Testis (tissue), 5 donors: ENCODE results near the gene C6orf163. TPM values are rescaled to one million over a fixed set of nuclear protein-coding genes. Genes with fewer than 3 reads are reported as not detected.
"Not testable (repeated sequence)": the region's sequence is repeated elsewhere in the genome, so short reads cannot be mapped to it uniquely, and the experiment has no call there.

ENCODE experiments used
- DNase-seq: peaks from one replicate; pipeline ENCODE4 v3.0.0-alpha.2; 2019
- H3K27ac ChIP-seq, 2 donors: fragments of 200-600 bp; sonication (generic); one replicate each; pipeline ENCODE4 v1.5.1; 2019
- H3K27me3 ChIP-seq: fragments of 200-600 bp; sonication (generic); one replicate; pipeline ENCODE4 v1.5.1; 2019
- H3K36me3 ChIP-seq: fragments of 200-600 bp; sonication (generic); one replicate; pipeline ENCODE4 v1.5.1; 2017; ENCODE audit warnings: low read depth; ENCODE audit errors: missing control alignments
- H3K4me1 ChIP-seq: fragments of 200-600 bp; sonication (generic); one replicate; pipeline ENCODE4 v1.5.1; 2019
- H3K4me3 ChIP-seq, 2 donors: fragments of 200-600 bp; sonication (generic); one replicate each; pipeline ENCODE4 v1.5.1; 2017 to 2019
- H3K9me3 ChIP-seq: fragments of 200-600 bp; sonication (generic); one replicate; pipeline ENCODE4 v1.5.1; 2017
- CTCF ChIP-seq, 3 experiments: fragments of 450-650 bp in 2 of 3; fragments of 200-600 bp in 1 of 3; sonication (generic) in 1 of 3; IDR thresholded peaks; one replicate each; pipeline ENCODE4 v1.5.1; 2016 to 2019; ENCODE audit warnings: antibody characterized with exemption in 3 of 3, mild to moderate bottlenecking in 2 of 3, moderate library complexity in 1 of 3
- POLR2A ChIP-seq: fragments of 450-650 bp; IDR thresholded peaks from one replicate; pipeline ENCODE4 v1.6.1; 2017; ENCODE audit warnings: antibody characterized with exemption, mild to moderate bottlenecking, moderate library complexity
- WGBS, 2 donors: methylation state at CpG; one replicate each; pipeline ENCODE4 v1.1.5; 2018; 5-methylcytosine and 5-hydroxymethylcytosine counted together
- intact Hi-C: fragments of 100-400 bp; cut with DNase I; formaldehyde crosslinking; loops from one replicate; pipeline ENCODE4 v1.15.1; 2023; ENCODE audit warnings: low total_unique reads
- long read RNA-seq, 2 donors: transcript quantifications; one replicate each; lab custom pipeline, GENCODE V29; 2026
- polyA plus RNA-seq: library from polyadenylated mRNA; stranded (reverse); fragments of 350-450 nt; fragmentation: Illumina TruSeq; extraction: RNeasy Lipid Tissue Mini Kit (QIAGEN cat#74804); gene quantifications from one replicate; pipeline ENCODE4 v1.2.3, GENCODE V29; 2014; ENCODE audit warnings: low read depth, low replicate concordance; ENCODE audit not compliant: insufficient read depth
- total RNA-seq, 2 donors: library from RNA; depleted of rRNA; stranded (reverse); fragments of >200 nt; gene quantifications; one replicate each; pipeline ENCODE4 v1.2.3, GENCODE V29; 2016

C6orf163 gene
- total RNA-seq, result 10 to 100 TPM; 12.5 to 17.4 TPM
- 10.1 TPM for polyA plus RNA-seq
- long read RNA-seq, donor 1, result 0 reads
- long read RNA-seq, donor 2, partial matches to known transcripts, result 0 of 1 reads
- long read RNA-seq, donor 2, other reads (novel, unspliced or antisense), result 0 of 1 reads

- intact Hi-C loops, result no loop called here
- DNase-seq, result no peak
- TF ChIP-seq CTCF (IDR thresholded peaks at IDR 0.05) (no peak), POLR2A (no peak)
- Histone ChIP-seq H3K4me3 (no peak within 1 kb of the TSS), H3K9me3 (no peaks in the 10 kb centered on the region), H3K4me1 (peaks cover 9% of the 10 kb centered on the region), H3K36me3 (no peaks in the 10 kb centered on the region), H3K27me3 (no peaks in the 10 kb centered on the region), H3K27ac (no peak within 1 kb of the TSS)
- WGBS, 2 donors, result 69 to 78% methylated on average over 2 of the region's 2 CpGs
Observed at GRCh38 chr6:87344731-87345130, at the start of gene C6orf163. TSS of gene C6orf163 (plus strand) at chr6:87344813. CDS start at chr6:87345100, 287 bp downstream.

GRCh38 chr6:87297119-87297518, 47.5 kb upstream of the C6orf163 start:
- Histone ChIP-seq H3K4me1 (no peaks in the 10 kb centered on the region), H3K36me3 (no peaks in the 10 kb centered on the region), H3K4me3 (no peak overlapping the region), H3K27ac (no peak overlapping the region), H3K9me3 (no peaks in the 10 kb centered on the region), H3K27me3 (no peaks in the 10 kb centered on the region)
- TF ChIP-seq CTCF (IDR thresholded peaks at IDR 0.05) (no peak), POLR2A (no peak)
- intact Hi-C loops, result no loop called here
- DNase-seq, result no peak
- WGBS, 2 donors, result 65 to 88% methylated on average over 1 of the region's 1 CpG

- H3K4me1 ChIP-seq, H3K4me3 ChIP-seq, DNase-seq, intact Hi-C loops, H3K27me3 ChIP-seq, H3K9me3 ChIP-seq, H3K36me3 ChIP-seq, H3K27ac ChIP-seq: not testable (repeated sequence)
- WGBS, 2 donors, result 88 to 93% methylated on average over 8 to 9 of the region's 9 CpGs
Observed at GRCh38 chr6:87301277-87301676, 43.3 kb upstream of the C6orf163 start.

- WGBS, 2 donors, result 56 to 65% methylated on average over 4 of the region's 4 CpGs
- H3K27ac ChIP-seq, result no peak overlapping the region
- H3K4me1 ChIP-seq, result no peaks in the 10 kb centered on the region
- TF ChIP-seq POLR2A (no peak), CTCF (IDR thresholded peaks at IDR 0.05) (no peak)
- no peaks in the 10 kb centered on the region for H3K9me3 ChIP-seq
- no peaks in the 10 kb centered on the region for H3K27me3 ChIP-seq
- no peaks in the 10 kb centered on the region for H3K36me3 ChIP-seq
- intact Hi-C loops, result no loop called here
- DNase-seq, result no peak
- H3K4me3 ChIP-seq, result no peak overlapping the region
Observed at GRCh38 chr6:87308970-87309369, 35.6 kb upstream of the C6orf163 start.

- no peak overlapping the region for H3K4me3 ChIP-seq
- no peak for DNase-seq
- intact Hi-C loops, result no loop called here
- no peaks in the 10 kb centered on the region for H3K36me3 ChIP-seq
- no peaks in the 10 kb centered on the region for H3K9me3 ChIP-seq
- H3K27me3 ChIP-seq, result no peaks in the 10 kb centered on the region
- no peaks in the 10 kb centered on the region for H3K4me1 ChIP-seq
- H3K27ac ChIP-seq, result no peak overlapping the region
- TF ChIP-seq CTCF (IDR thresholded peaks at IDR 0.05), result no peak
- no peak for TF ChIP-seq POLR2A
- WGBS, 2 donors, result 50 to 54% methylated on average over 1 of the region's 1 CpG
Observed at GRCh38 chr6:87312860-87313259, 31.8 kb upstream of the C6orf163 start.
